HG02938 (cell line): Measurements from ENCODE around the gene GRK6.

Experiments used
- ATAC-seq: cut with Tn5 transposase; IDR thresholded peaks from one replicate; pipeline ENCODE4 v1.9.1; 2021; ENCODE audit warnings: mild to moderate bottlenecking, moderate library complexity; ENCODE audit not compliant: unreplicated experiment

The GRK6 gene

GRCh38 chr5:177468685-177469628 lies 42.5 kb downstream of the GRK6 start:
- ATAC-seq: no peak

- ATAC-seq: no peak
Measured at GRCh38 chr5:177469750-177470525, 43.5 kb downstream of the GRK6 start.

GRCh38 chr5:177470759-177471536 lies 44.5 kb downstream of the GRK6 start:
- no peak for ATAC-seq

GRCh38 chr5:177471610-177472356 lies 45.3 kb downstream of the GRK6 start:
- no peak for ATAC-seq

GRCh38 chr5:177472460-177473442 lies 46.3 kb downstream of the GRK6 start:
- no peak for ATAC-seq

- no peak for ATAC-seq
Measured at GRCh38 chr5:177473443-177474001, 47.0 kb downstream of the GRK6 start, which contains the start of gene DBN1. TSS of gene DBN1 (minus strand) at chr5:177473634. CDS start at chr5:177473521, 113 bp downstream.

GRCh38 chr5:177474002-177474476 lies 47.6 kb downstream of the GRK6 start:
- no peak for ATAC-seq

GRCh38 chr5:177474846-177475562 lies 48.5 kb downstream of the GRK6 start:
- ATAC-seq: no peak

GRCh38 chr5:177475563-177476427 lies 49.3 kb downstream of the GRK6 start:
- no peak for ATAC-seq

GRCh38 chr5:177476531-177477233 lies 50.2 kb downstream of the GRK6 start:
- ATAC-seq: no peak

- ATAC-seq: no peak
Measured at GRCh38 chr5:177477701-177478477, 51.4 kb downstream of the GRK6 start.

GRCh38 chr5:177478711-177479646 lies 52.5 kb downstream of the GRK6 start:
- ATAC-seq: no peak

GRCh38 chr5:177479774-177480173 lies 53.3 kb downstream of the GRK6 start:
- no peak for ATAC-seq

- ATAC-seq: no peak
Measured at GRCh38 chr5:177482359-177482795, 55.9 kb downstream of the GRK6 start.
